Mesenchymal stem cell (in vitro differentiated cells and primary cell): Measurements from ENCODE around the gene CSTA.

Source experiments
- DNase-seq: peaks from one replicate; pipeline ENCODE4 v3.0.0-alpha.2; 2013
- H2AFZ ChIP-seq: one replicate; pipeline ENCODE4 v1.6.1; 2013; ENCODE audit warnings: low read depth, mild to moderate bottlenecking, control low read depth, inconsistent platforms, low read length, moderate library complexity
- H2AK5ac ChIP-seq: 2 replicates; pipeline ENCODE4 v1.6.1; 2013; ENCODE audit warnings: low read length, moderate library complexity, mild to moderate bottlenecking, inconsistent platforms; ENCODE audit not compliant: severe bottlenecking
- H2BK120ac ChIP-seq: one replicate; pipeline ENCODE4 v1.6.1; 2013; ENCODE audit warnings: low read depth, mild to moderate bottlenecking, inconsistent platforms, low read length, moderate library complexity
- H2BK12ac ChIP-seq, 2 experiments: one replicate each; pipeline ENCODE4 v1.6.1; 2013; ENCODE audit warnings: inconsistent platforms in 2 of 2, low read length in 2 of 2, mild to moderate bottlenecking in 2 of 2, moderate library complexity in 2 of 2, control low read depth in 1 of 2
- H2BK15ac ChIP-seq: one replicate; pipeline ENCODE4 v1.6.1; 2013; ENCODE audit warnings: mild to moderate bottlenecking, low read depth, inconsistent platforms; ENCODE audit not compliant: poor library complexity, severe bottlenecking
- H2BK5ac ChIP-seq: 2 replicates; pipeline ENCODE4 v1.6.1; 2013; ENCODE audit warnings: low read depth, mild to moderate bottlenecking, low read length, control low read depth, inconsistent platforms; ENCODE audit not compliant: poor library complexity, severe bottlenecking
- H3K14ac ChIP-seq, 2 experiments: one replicate each; pipeline ENCODE4 v1.6.1; 2013; ENCODE audit warnings: inconsistent platforms in 2 of 2, low read length in 2 of 2, control low read depth in 1 of 2, mild to moderate bottlenecking in 1 of 2, moderate library complexity in 1 of 2
- H3K18ac ChIP-seq, 2 experiments: one replicate each; pipeline ENCODE4 v1.6.1; 2013; ENCODE audit warnings: inconsistent platforms in 2 of 2, low read length in 2 of 2, control low read depth in 1 of 2, low read depth in 1 of 2, mild to moderate bottlenecking in 1 of 2
- H3K23ac ChIP-seq, 2 experiments: one replicate each; pipeline ENCODE4 v1.6.1; 2013; ENCODE audit warnings: inconsistent platforms in 2 of 2, low read length in 2 of 2, mild to moderate bottlenecking in 2 of 2, moderate library complexity in 2 of 2, control low read depth in 1 of 2
- H3K27ac ChIP-seq: 2 replicates; pipeline ENCODE4 v1.5.1; 2013; ENCODE audit warnings: mild to moderate bottlenecking, moderate library complexity, low read length, control low read depth, inconsistent platforms; ENCODE audit not compliant: poor library complexity, severe bottlenecking
- H3K27me3 ChIP-seq, 2 experiments: 2 replicates each; pipeline versions ENCODE4 v1.6.1 to v1.7.0; 2013; ENCODE audit warnings: low read length in 2 of 2, mild to moderate bottlenecking in 2 of 2, moderate library complexity in 2 of 2, control low read depth in 1 of 2, inconsistent platforms in 1 of 2; ENCODE audit not compliant: control insufficient read depth in 1 of 2, insufficient read depth in 1 of 2
- H3K36me3 ChIP-seq, 2 experiments: 2 replicates each; pipeline versions ENCODE4 v1.6.1 to v1.7.0; 2013; ENCODE audit warnings: low read length in 2 of 2, control low read depth in 1 of 2, inconsistent platforms in 1 of 2, low read depth in 1 of 2, mild to moderate bottlenecking in 1 of 2; ENCODE audit not compliant: insufficient read depth in 2 of 2, control insufficient read depth in 1 of 2
- H3K4ac ChIP-seq, 2 experiments: one replicate each; pipeline ENCODE4 v1.6.1; 2013; ENCODE audit warnings: inconsistent platforms in 2 of 2, low read length in 2 of 2, mild to moderate bottlenecking in 2 of 2, moderate library complexity in 2 of 2, control low read depth in 1 of 2, low read depth in 1 of 2
- H3K4me1 ChIP-seq: 2 replicates; pipeline ENCODE4 v1.6.1; 2013; ENCODE audit warnings: low read depth, low read length, control low read depth; ENCODE audit not compliant: control insufficient read depth, insufficient read depth
- H3K4me2 ChIP-seq: 2 replicates; pipeline ENCODE4 v1.6.1; 2013; ENCODE audit warnings: low read length, mild to moderate bottlenecking, inconsistent platforms; ENCODE audit not compliant: poor library complexity, severe bottlenecking
- H3K4me3 ChIP-seq, 2 experiments: 2 replicates each; pipeline versions ENCODE4 v1.5.1 to v1.7.0; 2013; ENCODE audit warnings: low read length in 2 of 2, mild to moderate bottlenecking in 2 of 2, control low read depth in 1 of 2, low read depth in 1 of 2; ENCODE audit not compliant: insufficient read depth in 1 of 2
- H3K79me1 ChIP-seq: replicated peaks from 2 replicates; pipeline ENCODE4 v1.6.1; 2013; ENCODE audit warnings: mild to moderate bottlenecking, control low read depth, low read length, inconsistent platforms; ENCODE audit not compliant: poor library complexity, severe bottlenecking
- H3K9ac ChIP-seq: 2 replicates; pipeline ENCODE4 v1.7.0; 2013; ENCODE audit warnings: mild to moderate bottlenecking, low read length, moderate library complexity
- H3K9me3 ChIP-seq: 2 replicates; pipeline ENCODE4 v1.7.0; 2013; ENCODE audit warnings: mild to moderate bottlenecking, low read length; ENCODE audit not compliant: control insufficient read depth
- H4K8ac ChIP-seq: one replicate; pipeline ENCODE4 v1.6.1; 2013; ENCODE audit warnings: inconsistent platforms, mild to moderate bottlenecking, low read length, moderate library complexity
- H4K91ac ChIP-seq: one replicate; pipeline ENCODE4 v1.6.1; 2013; ENCODE audit warnings: mild to moderate bottlenecking, low read length, inconsistent platforms
- WGBS: methylation state at CpG from one replicate; pipeline ENCODE4 v1.1.7; 2013; ENCODE audit warnings: mixed read lengths; 5-methylcytosine and 5-hydroxymethylcytosine counted together

The CSTA gene

GRCh38 chr3:122299872-122300460, 25.1 kb upstream of the CSTA start:
- H3K9me3 ChIP-seq = no peaks in the 10 kb centered on the region
- H2AFZ ChIP-seq = no peak overlapping the region

DNA sequence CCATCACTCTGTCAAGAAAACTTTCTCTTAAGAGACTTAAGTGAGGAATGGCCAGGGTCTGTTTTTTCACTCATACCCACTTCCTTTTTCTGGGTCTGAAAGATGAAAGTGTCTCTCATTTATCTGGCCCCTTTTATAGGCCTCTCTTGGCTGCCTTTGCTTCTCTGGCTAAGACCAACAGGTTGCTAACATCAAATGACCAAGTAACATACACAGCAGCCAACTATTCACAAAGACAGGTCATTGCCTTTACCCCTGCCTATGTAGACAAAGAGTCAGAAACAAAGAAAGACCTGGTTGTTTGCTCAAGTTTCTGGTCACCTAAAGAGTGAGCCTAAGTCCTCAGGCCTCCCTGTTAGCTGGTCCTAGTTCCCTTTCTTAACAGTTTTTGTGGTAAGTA, 24.0 kb upstream of the CSTA start:
- H3K27me3 ChIP-seq = peaks cover 0 to 2% of the 10 kb centered on the region in 2 experiments
- no peak overlapping the region for H3K4ac ChIP-seq
- H4K8ac ChIP-seq = no peak overlapping the region
- no peak overlapping the region for H3K4me3 ChIP-seq
- no peak overlapping the region for H3K4me2 ChIP-seq
- no peak overlapping the region for H2BK12ac ChIP-seq
- H3K27ac ChIP-seq = no peak overlapping the region
- no peaks in the 10 kb centered on the region for H3K79me1 ChIP-seq
- H3K4me1 ChIP-seq = no peaks in the 10 kb centered on the region
- H4K91ac ChIP-seq = no peak overlapping the region
- no peak overlapping the region for H3K23ac ChIP-seq
- H3K36me3 ChIP-seq = no peaks in the 10 kb centered on the region
- DNase-seq = no peak
- H3K9me3 ChIP-seq = no peaks in the 10 kb centered on the region
- no peak overlapping the region for H2BK15ac ChIP-seq
- no peak overlapping the region for H2BK120ac ChIP-seq
- no peak overlapping the region for H3K18ac ChIP-seq
- H3K9ac ChIP-seq = no peak overlapping the region
- H2AFZ ChIP-seq = no peak overlapping the region
- H2AK5ac ChIP-seq = no peak overlapping the region
- H3K14ac ChIP-seq = no peak overlapping the region
- no peak overlapping the region for H2BK5ac ChIP-seq

More at GRCh38 chr3:122299872-122300460, 25.1 kb upstream of the CSTA start:
- Histone ChIP-seq H4K91ac (no peak overlapping the region), H3K4me2 (no peak overlapping the region), H3K4me1 (no peaks in the 10 kb centered on the region), H3K14ac (no peak overlapping the region), H2BK5ac (no peak overlapping the region), H4K8ac (no peak overlapping the region), H3K9ac (no peak overlapping the region), H3K4ac (no peak overlapping the region), H3K27me3 (peaks cover 0 to 4% of the 10 kb centered on the region in 2 experiments), H3K23ac (no peak overlapping the region), H3K4me3 (no peak overlapping the region), H2BK15ac (no peak overlapping the region), H3K36me3 (no peaks in the 10 kb centered on the region), H3K79me1 (no peaks in the 10 kb centered on the region), H2BK12ac (no peak overlapping the region), H2BK120ac (no peak overlapping the region), H3K27ac (no peak overlapping the region), H3K18ac (no peak overlapping the region), H2AK5ac (no peak overlapping the region)
- peak; percentile 10 for DNase-seq
- 82% methylated on average over 11 of the region's 12 CpGs for WGBS

DNA sequence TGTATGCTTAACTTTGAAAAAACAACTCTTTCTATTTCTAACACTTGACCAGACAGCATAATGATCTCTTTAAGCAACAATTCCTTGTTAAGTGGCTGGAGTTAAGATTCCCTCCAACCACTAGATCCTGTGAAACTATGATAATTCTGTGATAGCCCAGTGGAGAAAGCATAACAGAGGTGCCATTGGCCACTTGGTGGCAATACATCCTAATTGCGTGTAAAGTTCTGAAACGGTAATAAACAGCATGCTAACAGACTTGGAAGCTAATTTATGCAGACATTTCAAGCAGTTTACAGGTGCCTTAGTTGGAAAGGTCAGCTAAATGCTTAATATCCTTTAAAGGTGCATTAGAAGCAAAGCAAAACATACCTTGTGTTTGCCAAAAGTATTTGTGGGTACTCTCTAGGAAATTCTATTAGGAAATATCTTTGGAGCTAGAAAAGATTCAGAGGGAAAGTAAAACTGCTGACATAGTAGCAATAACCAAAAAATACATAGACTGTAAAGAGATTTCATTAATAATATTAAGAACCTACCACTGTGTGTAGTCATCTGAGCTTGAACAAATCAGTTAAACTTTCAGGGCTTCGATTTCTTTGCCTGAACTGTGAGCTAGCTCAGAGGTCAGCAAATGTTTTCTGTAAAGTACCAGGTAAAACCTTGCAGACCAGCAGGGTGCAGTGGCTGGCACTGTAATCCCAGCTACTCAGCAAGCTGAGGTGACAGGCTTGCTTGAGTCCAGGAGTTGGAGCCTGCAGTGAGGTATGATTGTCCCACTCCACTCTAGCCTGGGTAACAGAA, 19.0 kb upstream of the CSTA start:
- H3K4me2 ChIP-seq = no peak overlapping the region
- H4K91ac ChIP-seq = no peak overlapping the region
- no peak overlapping the region for H3K4ac ChIP-seq
- H3K36me3 ChIP-seq = no peaks in the 10 kb centered on the region
- H3K27me3 ChIP-seq = peaks cover 0 to 8% of the 10 kb centered on the region in 2 experiments
- H2BK12ac ChIP-seq = no peak overlapping the region
- H2BK120ac ChIP-seq = no peak overlapping the region
- H4K8ac ChIP-seq = no peak overlapping the region
- no peak overlapping the region for H3K9ac ChIP-seq
- no peak overlapping the region for H2AK5ac ChIP-seq
- H3K4me3 ChIP-seq = no peak overlapping the region
- H3K14ac ChIP-seq = no peak overlapping the region
- H3K23ac ChIP-seq = no peak overlapping the region
- H3K18ac ChIP-seq = no peak overlapping the region
- no peak overlapping the region for H2BK5ac ChIP-seq
- WGBS = 72% methylated on average over 3 of the region's 3 CpGs
- DNase-seq = no peak
- H3K27ac ChIP-seq = no peak overlapping the region
- H3K79me1 ChIP-seq = no peaks in the 10 kb centered on the region
- H3K9me3 ChIP-seq = no peaks in the 10 kb centered on the region
- H3K4me1 ChIP-seq = no peaks in the 10 kb centered on the region
- H2AFZ ChIP-seq = no peak overlapping the region
- H2BK15ac ChIP-seq = no peak overlapping the region

- Histone ChIP-seq H4K91ac (no peak overlapping the region), H3K79me1 (no peaks in the 10 kb centered on the region), H2AK5ac (no peak overlapping the region), H3K27me3 (peaks cover 0 to 8% of the 10 kb centered on the region in 2 experiments), H3K4me1 (no peaks in the 10 kb centered on the region), H3K4me3 (no peak overlapping the region), H2AFZ (no peak overlapping the region), H3K4ac (no peak overlapping the region), H3K9me3 (no peaks in the 10 kb centered on the region), H2BK5ac (no peak overlapping the region), H3K14ac (no peak overlapping the region), H2BK15ac (no peak overlapping the region), H2BK12ac (no peak overlapping the region), H3K18ac (no peak overlapping the region), H2BK120ac (no peak overlapping the region), H3K27ac (no peak overlapping the region), H3K23ac (no peak overlapping the region), H4K8ac (no peak overlapping the region), H3K4me2 (no peak overlapping the region), H3K9ac (no peak overlapping the region), H3K36me3 (no peaks in the 10 kb centered on the region)
- 100% methylated on average over 1 of the region's 2 CpGs for WGBS
- DNase-seq = no peak
These were observed 18.5 kb upstream of the CSTA start for GRCh38 chr3:122306622-122306953.
